HG03060 (cell line): ENCODE results near the gene NPW.
"Not testable (repeated sequence)": the region's sequence is repeated elsewhere in the genome, so short reads cannot be mapped to it uniquely, and the experiment has no call there.

Source experiments
- ATAC-seq: cut with Tn5 transposase; IDR thresholded peaks from one replicate; pipeline ENCODE4 v1.9.1; 2021; ENCODE audit warnings: low read depth, moderate number of reproducible peaks; ENCODE audit not compliant: unreplicated experiment

The NPW gene

GRCh38 chr16:2001035-2001434 lies 18.6 kb upstream of the NPW start:
- no peak for ATAC-seq

DNA sequence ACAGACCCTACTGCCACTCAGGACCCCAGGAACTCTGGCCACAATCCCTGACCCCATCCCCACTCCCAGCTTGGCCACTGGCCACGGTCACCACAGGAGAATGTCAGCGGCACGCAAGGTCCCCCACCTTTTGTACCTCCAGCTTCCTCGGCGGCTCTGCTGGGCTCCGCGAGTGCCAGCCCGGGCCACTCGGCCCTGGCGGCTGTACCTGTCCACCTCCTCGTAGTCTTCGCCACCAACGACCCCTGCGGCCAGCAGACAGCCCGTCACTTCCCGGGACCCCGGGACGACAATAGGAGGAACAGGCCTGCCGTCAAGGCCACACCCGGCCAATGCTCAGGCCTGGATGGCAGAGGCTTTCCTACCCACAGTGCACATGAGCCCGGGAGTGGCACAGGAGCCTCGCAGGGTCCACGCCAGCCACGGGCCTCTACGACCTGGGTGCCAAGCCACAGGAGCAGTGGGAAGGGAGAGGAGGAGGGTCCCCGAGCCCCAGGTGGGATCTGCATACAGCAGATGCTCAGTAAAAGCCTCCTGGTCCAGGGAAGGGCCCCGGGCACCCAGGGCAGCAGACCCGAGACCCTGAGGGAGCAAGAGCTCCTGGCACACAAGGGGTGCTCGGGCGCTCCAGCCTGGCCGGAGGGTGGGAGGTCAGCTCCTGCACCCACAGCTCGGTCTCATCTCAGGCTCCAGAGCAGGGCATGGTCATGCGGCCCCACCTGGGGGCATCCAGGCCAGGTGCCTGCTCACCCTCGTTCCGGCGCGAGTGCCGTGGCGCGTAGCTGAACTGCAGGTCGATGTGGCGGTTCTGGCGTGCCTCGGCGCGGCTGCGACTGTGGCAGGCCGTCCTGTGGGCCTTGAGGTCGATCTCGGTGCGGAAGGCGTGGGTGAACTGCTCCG lies 17.9 kb upstream of the NPW start:
- no peak for ATAC-seq

DNA sequence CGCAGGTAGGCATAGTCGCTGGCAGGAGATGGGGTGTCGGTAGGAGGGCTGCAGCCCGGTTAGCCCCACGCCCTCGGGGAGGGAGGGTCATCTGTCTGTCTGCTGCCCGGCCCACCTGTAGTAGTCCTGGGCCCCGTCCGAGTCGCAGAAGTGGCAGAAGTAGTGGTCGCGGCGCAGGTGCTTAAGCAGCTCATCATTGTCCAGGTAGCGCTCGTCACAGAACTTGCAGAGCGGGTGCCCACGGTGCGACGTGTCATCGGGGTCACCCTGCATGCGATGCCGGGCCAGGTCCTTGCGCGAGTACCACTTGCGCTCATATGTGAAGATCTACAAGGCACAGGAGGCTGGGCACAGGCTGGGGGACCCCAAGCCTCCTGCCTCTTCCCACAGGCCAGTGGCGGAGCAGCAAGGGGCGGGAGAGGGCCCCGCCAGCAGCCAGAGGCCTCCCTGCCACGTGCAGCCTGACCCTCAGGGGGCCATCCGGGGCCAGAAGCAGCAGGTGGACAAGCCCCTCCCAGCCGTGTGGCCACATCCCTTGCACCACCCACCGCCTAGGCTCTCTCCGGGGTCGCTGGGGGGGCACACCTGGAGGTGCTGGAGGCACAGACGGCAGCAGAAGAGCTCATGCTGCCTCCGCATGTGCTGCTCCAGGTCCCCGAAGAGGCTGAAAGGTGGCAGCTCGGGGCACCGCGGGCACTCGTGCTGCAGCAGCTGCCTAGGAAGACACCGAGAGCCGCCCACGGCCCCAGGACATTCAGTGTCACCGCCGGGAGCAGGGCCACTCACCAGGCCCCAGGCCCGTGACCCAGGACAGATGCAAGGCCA lies 17.0 kb upstream of the NPW start:
- no peak for ATAC-seq

DNA sequence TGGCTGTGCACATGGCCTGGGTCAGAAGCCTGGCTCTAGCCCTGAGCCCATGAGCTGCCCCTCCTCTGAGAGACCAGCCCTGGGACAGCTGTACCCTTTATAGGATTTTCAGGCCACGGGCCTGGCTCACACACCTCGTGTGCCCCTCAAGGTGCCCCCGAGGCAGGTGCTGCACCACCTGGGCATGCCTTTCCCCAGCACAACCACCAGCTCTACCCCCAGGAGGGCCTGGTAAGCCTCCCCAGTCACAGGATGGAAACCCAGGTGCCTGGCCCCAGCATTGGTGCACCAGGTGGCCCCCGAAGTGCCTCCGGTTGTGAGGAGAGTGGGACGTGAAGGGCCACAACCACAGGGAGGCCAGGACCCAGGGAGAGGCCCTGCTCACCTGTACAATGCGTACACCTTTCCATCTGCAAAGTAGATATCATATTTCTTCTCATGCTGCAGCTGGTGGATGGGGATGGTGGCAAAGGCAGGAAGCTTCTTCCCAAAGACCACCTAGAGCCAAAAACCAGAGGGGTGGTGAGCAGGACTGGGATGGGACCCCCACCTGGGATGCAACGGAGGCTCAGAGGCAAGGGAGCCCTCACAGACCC lies 16.3 kb upstream of the NPW start:
- ATAC-seq, result no peak

DNA sequence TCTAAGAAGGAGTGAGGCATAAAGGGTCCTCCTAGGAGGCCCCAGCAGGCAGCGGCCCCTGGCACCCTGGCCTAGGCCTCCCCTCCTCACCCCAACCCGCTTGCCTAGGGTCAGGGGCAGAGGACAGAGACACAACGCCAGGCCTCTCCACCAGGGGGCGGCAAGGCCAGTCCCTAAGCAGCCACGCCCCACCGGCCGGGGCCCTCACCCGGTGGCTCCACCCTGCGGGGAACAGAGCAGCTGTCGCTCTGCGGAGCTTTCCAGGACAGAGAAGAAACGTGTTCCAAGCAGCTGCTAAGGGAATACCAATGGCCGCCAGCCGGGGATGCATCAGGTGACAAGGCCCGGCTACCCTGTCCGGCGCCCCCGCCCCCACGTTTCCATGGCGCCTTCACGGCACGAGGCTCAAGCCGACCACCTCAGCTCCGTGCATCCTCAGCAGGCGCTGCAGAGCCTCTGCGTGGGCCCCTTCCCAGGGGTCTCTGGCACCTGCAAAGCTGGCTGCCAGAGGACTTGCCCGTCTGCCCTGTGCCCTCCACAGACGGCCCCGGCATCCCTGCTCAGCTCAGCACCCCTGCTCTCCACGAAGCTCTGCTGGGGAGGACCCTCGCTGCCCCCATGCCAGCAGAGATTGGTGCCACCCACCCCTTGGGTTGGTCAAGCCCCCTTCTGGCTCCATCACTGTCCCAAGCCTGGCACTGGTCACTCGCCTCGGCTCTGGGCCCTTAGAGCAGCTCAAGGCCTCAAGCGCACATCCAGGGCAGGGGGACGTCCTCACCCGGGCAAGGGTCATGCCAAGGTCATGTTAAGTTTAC lies 15.6 kb upstream of the NPW start:
- no peak for ATAC-seq

DNA sequence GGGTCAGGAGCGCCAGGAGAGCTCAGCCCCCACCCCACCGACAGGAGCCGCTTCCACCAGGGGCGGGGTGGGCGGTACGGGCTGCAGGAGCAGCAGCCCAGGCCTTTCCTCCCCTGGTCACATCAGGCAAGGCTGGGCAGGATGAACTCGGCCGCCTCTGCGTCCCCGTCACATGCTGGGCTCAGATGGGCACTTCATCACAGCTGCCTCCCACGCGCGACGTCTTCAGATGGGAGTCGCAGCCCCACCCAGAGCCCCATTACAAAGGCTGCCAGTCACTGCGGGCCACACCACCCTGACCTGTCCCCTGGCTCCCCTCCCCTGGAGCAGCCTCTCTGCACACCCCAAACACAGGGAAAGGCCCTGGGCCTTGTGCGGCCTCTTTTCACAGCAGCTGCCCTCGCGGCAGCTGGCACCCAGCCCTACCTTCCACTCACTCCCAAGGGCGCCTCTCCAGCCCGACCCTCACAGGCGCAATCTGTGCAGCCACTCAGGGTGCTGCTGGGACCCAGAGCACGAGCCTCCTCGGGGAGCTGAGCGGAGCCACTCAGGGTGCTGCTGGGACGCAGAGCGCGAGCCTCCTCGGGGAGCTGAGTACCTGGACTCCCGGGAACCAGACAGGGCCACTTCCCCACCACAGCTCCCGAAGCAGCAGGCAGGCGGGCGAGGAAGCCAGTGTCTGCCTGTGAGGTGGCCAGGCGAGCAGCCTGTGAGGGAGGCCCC lies 14.6 kb upstream of the NPW start:
- no peak for ATAC-seq

DNA sequence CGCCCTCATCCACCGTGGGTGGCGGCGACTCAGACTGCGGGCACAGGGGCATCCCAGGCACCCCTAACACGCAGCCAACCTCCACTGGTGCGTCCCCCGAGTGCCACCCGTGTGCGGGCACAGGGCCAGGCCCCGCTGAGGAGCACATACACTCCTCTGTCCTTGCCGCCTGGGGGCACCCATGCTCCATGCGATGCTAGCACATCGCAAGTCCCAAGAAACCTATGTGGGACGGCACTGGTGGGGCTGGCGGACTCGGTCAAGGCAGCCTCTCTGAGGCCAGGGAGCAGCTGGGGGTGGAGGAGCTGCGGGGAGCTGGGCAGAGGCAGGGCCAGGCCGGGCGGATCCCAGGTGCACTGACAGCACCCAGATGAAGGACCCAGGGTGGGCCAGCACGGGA lies 13.9 kb upstream of the NPW start:
- ATAC-seq, result no peak

GRCh38 chr16:2006317-2006716 lies 13.3 kb upstream of the NPW start:
- ATAC-seq, result no peak

DNA sequence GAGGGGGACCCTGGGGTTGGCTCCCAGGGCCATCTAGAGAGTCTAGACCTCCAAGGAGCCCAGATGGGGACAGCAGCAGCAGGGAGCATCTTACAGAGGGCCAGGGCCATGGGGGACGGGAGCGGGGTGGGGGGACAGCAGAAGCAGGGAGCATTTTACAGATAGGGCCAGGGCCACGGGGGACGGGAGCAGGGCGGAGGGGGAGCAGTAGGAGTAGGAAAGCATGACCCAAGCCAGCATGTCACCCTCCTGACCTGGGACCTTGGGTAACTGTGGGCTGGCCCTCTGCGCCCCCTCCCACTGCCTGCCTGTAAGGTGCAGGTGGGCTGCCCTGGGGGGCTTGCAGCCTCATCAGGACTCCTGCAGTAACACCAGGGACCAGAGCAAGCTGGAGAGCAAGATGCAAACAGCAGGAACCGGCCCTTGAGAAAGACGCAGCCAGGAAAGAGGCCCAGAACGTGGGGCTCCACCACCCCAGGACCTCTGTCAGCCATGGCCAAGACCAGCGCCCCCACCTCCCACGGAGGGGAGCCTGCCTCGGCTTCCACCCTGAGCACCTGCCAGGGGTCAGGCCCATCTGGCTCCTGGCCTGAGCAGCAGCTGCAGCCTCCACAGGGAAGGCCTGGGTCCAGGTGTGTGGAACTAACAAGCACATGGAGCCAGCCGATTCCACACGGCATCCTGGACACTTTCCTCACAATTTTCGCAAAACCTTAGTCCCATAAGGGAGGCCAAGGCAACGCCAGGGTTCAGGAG lies 12.3 kb upstream of the NPW start:
- ATAC-seq, result no peak

DNA sequence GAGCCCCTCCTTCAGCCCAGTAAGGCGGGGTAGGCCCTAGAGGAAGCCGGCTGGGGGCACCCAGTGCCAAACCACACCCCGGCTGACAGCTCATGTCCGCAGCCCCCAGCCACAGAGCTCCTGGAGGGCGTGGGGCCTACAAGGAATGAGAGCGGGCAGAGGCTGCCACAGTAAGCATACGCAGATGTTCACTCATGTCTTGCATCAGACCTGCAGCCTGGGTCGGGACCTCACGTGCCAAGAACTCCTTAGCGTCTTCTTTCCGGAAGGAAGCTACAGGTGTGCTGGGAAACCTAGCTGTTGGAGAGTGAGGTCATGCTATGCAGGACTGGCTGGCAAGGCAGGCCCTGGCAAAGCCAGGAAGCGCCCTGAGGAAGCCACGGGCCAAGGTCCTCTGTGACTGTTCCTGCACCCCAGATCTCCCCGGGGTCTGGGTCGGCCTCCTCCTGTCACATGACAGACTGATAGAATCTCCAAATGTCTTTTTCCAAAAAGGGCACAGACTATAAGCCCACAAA lies 11.5 kb upstream of the NPW start:
- no peak for ATAC-seq

DNA sequence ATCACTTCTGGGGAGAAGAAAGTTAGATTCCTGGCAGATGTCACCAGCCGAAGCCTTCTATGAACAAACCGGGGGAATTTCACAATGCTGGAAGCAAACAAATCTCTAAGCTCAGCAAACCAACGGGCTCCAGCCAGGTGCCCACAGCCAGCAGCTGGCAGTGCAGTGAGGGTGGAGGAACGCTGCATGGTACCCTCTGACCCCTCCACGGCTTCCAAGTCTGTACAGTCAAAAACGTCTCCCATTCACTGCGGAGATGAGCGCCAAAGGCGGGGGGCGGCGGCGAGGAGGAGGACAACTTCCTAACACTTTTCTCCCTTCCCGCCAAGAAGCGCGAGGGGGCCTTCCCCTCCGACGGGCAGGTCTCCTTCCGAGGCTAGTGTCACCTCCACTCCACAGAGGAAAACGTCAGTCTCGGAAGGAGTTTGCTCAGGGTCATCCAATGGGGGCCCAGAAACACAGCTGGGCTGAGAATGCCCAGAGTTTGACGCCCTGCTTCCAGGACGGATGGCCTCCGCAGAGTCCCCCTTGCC lies 10.9 kb upstream of the NPW start:
- no peak for ATAC-seq

GRCh38 chr16:2009164-2009711 lies 10.3 kb upstream of the NPW start:
- no peak for ATAC-seq

- no peak for ATAC-seq
Measured at GRCh38 chr16:2009791-2010510, 9.6 kb upstream of the NPW start, which contains the start of gene ZNF598. ZNF598 (minus strand) TSS chr16:2009821.

GRCh38 chr16:2011726-2012125 lies 7.9 kb upstream of the NPW start:
- not testable (repeated sequence) for ATAC-seq

DNA sequence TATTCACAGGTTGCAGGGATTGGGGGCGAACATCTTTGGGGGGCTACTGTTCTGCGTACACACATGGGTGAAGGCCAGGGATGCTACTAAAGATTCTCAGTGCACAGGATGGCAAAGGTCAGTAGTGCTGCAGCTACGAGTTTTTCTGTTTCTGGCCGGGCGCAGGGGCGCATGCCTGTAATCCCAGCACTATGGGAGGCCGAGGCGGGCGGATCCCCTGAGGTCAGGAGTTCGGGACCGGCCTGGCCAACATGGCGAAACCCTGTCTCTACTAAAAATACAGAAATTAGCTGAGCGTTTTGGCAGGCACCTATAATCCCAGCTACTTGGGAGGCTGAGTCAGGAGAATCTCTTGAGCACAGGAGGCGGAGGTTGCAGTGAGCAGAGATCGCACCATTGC lies 6.1 kb upstream of the NPW start:
- ATAC-seq, result no peak

GRCh38 chr16:2015117-2015946 lies 4.3 kb upstream of the NPW start:
- ATAC-seq, result no peak

- no peak for ATAC-seq
Measured at GRCh38 chr16:2015947-2016208, 3.7 kb upstream of the NPW start.
